ENCODE results near the gene SHC4. TPM values are rescaled to one million over a fixed set of nuclear protein-coding genes. Genes with fewer than 3 reads are reported as not detected.

The SHC4 gene
- total and polyA plus RNA-seq, 7 donors: 0.10 to 1.0 (median 0.25) TPM; not detected in 1

DNA sequence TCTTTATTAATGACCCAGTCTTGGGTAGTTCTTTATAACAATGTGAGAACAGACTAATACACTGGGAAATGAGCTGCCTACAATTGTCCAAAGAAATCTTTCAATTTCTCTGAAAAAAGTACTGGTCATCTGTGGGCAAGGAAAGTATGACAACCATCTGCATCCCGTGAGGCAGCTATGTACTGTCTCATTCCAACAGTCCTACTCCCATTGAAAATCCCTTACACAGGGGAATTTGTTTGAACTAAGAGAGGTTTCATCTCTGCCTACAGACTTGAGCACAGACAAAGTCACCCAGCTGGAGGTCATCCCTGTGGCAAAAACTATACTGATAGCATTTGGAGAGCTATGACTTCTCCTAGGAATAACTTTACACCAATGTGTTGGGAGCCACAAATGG, 27.1 kb downstream of the SHC4 start:
- Histone ChIP-seq H3K27ac (no peak overlapping the region), H3K4me3 (no peak overlapping the region), H3K36me3 (ENCODE audit: insufficient read depth in 1 of 2, low read depth in 1 of 2) (no peaks in the 10 kb centered on the region), H3K9me3 (no peaks in the 10 kb centered on the region), H3K4me1 (no peaks in the 10 kb centered on the region), H3K27me3 (ENCODE audit: insufficient read depth in 3 of 3, low read length in 2 of 3) (peaks cover 0 to 6% (median 0%) of the 10 kb centered on the region in 3 donors)
- intact Hi-C loops (cut with DNase I): no loop called here
- DNase-seq (no peak), ATAC-seq (no peak)
- TF ChIP-seq, protein P1, sequence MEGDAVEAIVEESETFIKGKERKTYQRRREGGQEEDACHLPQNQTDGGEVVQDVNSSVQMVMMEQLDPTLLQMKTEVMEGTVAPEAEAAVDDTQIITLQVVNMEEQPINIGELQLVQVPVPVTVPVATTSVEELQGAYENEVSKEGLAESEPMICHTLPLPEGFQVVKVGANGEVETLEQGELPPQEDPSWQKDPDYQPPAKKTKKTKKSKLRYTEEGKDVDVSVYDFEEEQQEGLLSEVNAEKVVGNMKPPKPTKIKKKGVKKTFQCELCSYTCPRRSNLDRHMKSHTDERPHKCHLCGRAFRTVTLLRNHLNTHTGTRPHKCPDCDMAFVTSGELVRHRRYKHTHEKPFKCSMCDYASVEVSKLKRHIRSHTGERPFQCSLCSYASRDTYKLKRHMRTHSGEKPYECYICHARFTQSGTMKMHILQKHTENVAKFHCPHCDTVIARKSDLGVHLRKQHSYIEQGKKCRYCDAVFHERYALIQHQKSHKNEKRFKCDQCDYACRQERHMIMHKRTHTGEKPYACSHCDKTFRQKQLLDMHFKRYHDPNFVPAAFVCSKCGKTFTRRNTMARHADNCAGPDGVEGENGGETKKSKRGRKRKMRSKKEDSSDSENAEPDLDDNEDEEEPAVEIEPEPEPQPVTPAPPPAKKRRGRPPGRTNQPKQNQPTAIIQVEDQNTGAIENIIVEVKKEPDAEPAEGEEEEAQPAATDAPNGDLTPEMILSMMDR (IDR thresholded peaks at IDR 0.05): no peak
- 70 to 81% (median 78%) methylated on average over 1 of the region's 1 CpG for WGBS, 3 donors

DNA sequence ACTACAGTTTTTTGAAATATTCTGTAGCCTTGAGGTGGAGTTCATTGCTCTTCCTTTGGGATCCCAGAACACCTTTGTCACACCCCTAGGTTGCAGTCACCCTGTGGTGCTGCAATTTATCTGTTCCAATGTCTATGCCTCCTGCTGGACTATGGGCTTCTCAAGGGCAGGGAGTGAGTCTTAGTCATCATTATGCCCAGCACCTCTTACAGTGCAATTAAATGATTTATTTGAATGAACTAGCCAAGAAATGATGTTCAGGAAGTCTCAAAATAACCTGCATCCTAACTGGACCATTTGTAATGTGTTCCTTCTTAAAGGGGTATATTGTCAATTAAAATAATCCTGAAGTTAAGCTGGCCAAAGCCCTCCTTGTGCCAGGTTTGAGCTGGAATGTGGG, 28.5 kb downstream of the SHC4 start:
- H3K27me3 ChIP-seq (ENCODE audit: insufficient read depth in 3 of 3, low read length in 2 of 3): peaks cover 0 to 6% (median 0%) of the 10 kb centered on the region in 3 donors
- TF ChIP-seq, protein P1 (IDR thresholded peaks at IDR 0.05): no peak
- H3K9me3 ChIP-seq: no peaks in the 10 kb centered on the region
- DNase-seq: no peak
- ATAC-seq: no peak
- H3K4me1 ChIP-seq: no peaks in the 10 kb centered on the region
- H3K27ac ChIP-seq: no peak overlapping the region
- no peak overlapping the region for H3K4me3 ChIP-seq
- intact Hi-C loops (cut with DNase I): no loop called here
- no peaks in the 10 kb centered on the region for H3K36me3 ChIP-seq (ENCODE audit: insufficient read depth in 1 of 2, low read depth in 1 of 2)

DNA sequence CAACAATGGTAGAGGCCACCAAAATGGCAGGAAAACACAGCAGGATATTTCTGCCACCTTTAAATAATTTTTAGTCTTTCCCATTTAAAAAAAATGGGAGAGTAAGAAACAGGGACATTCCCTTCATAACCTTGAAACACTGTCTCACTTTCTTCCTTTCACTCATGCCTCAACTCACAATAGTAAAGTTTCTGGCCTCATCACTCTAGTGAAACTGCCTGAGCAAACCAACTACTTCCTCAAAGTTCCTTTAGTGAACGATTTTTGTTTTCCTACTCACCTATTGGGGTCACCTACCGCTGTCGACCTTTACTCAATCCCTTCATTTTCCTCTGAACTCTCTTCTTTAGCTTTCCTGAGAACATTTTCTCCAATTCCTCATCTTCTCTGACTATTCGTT, 33.0 kb downstream of the SHC4 start:
- TF ChIP-seq, protein P1 (IDR thresholded peaks at IDR 0.05): no peak
- DNase-seq (no peak), ATAC-seq (no peak)
- H3K27ac ChIP-seq: no peak overlapping the region
- intact Hi-C loops (cut with DNase I): no loop called here
- 75 to 79% (median 78%) methylated on average over 4 of the region's 4 CpGs for WGBS, 3 donors
- no peak overlapping the region for H3K4me3 ChIP-seq
- no peaks in the 10 kb centered on the region for H3K4me1 ChIP-seq
- no peaks in the 10 kb centered on the region for H3K36me3 ChIP-seq (ENCODE audit: insufficient read depth in 1 of 2, low read depth in 1 of 2)
- H3K9me3 ChIP-seq: no peaks in the 10 kb centered on the region
- H3K27me3 ChIP-seq (ENCODE audit: insufficient read depth in 3 of 3, low read length in 2 of 3): peaks cover 0 to 4% (median 0%) of the 10 kb centered on the region in 3 donors

DNA sequence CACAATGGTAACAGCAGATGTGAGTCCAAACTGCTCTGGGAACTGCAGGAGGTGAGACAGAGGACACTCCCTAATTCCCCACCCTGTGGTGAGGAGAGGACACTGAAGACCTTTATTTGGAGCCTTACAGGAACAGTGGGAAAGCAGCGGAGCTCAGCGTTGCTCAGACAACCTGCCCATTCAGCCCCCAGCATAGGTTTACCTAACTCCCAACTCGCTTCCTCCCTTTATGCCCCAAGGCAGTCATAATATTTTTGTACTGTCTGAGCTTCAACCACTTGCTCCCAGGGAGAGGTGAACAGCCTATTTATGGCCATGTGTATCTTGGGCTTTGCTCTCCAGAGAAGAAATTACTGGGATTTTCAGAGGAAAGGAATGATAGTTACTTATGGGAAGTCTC, 34.1 kb downstream of the SHC4 start:
- H3K9me3 ChIP-seq: no peaks in the 10 kb centered on the region
- H3K27ac ChIP-seq: no peak overlapping the region
- intact Hi-C loops (cut with DNase I): no loop called here
- DNase-seq (no peak), ATAC-seq (no peak)
- no peaks in the 10 kb centered on the region for H3K4me1 ChIP-seq
- H3K36me3 ChIP-seq (ENCODE audit: insufficient read depth in 1 of 2, low read depth in 1 of 2): no peaks in the 10 kb centered on the region
- TF ChIP-seq, protein P1 (IDR thresholded peaks at IDR 0.05): no peak
- H3K27me3 ChIP-seq (ENCODE audit: insufficient read depth in 3 of 3, low read length in 2 of 3): peaks cover 0 to 4% (median 0%) of the 10 kb centered on the region in 3 donors
- H3K4me3 ChIP-seq: no peak overlapping the region
- 73 to 84% (median 80%) methylated on average over 3 of the region's 3 CpGs for WGBS, 3 donors

DNA sequence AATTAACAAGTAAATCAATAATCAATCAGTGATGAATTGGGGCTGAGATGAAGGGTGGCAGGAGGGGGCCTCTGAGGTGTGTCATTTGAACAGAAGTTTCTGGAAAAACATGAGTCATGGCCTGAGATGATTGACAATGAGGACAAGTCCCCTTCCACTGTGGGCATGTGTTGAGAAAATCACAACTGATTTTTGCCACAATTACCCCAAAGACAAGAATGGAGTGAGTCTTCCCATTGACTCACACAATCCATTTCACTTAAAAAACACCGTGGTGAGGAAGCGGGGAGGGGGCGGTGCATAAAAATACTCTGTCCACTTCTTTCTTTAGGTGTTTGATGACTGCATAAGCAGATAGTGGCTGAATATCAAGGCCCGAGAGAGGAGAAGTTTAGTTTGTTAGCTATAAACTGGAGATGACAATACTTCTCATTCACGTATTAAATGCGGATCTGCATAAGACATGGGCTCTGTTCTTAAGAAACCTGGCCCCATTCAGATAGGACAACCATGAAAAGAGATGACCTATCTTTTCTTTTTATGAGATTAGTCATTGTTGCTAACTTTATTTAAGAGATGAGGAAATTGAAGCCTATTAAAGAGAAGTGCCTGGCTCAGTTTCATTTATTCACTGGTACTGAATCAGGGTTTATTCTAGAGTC, 34.7 kb downstream of the SHC4 start:
- Histone ChIP-seq H3K4me3 (no peak overlapping the region), H3K4me1 (no peaks in the 10 kb centered on the region), H3K27me3 (ENCODE audit: insufficient read depth in 3 of 3, low read length in 2 of 3) (peaks cover 0 to 4% (median 0%) of the 10 kb centered on the region in 3 donors), H3K9me3 (no peaks in the 10 kb centered on the region), H3K36me3 (ENCODE audit: insufficient read depth in 1 of 2, low read depth in 1 of 2) (no peaks in the 10 kb centered on the region), H3K27ac (no peak overlapping the region)
- WGBS, 3 donors: 90 to 92% (median 91%) methylated on average over 6 of the region's 6 CpGs
- DNase-seq: no peak
- no peak for ATAC-seq
- intact Hi-C loops (cut with DNase I): no loop called here
- TF ChIP-seq, protein P1 (IDR thresholded peaks at IDR 0.05): no peak

Data from psoas muscle (tissue), 8 donors.